Karpas-422 (cell line): Measurements from ENCODE around the gene MYH14. TPM values are rescaled to one million over a fixed set of nuclear protein-coding genes. Genes with fewer than 3 reads are reported as not detected.
"Not testable (repeated sequence)": the region's sequence is repeated elsewhere in the genome, so short reads cannot be mapped to it uniquely, and the experiment has no call there.

Experiments used
- DNase-seq: peaks from one replicate; pipeline ENCODE4 v3.0.0-alpha.2; 2015
- H2AFZ ChIP-seq: fragments of 200-600 bp; sonication (generic); 2 replicates; pipeline ENCODE4 v1.6.1; 2014; ENCODE audit warnings: antibody characterized with exemption, low read length, mixed read lengths
- H3K27ac ChIP-seq: fragments of 200-600 bp; sonication (generic); 2 replicates; pipeline ENCODE4 v1.5.1; 2014; ENCODE audit warnings: mild to moderate bottlenecking, low read length, moderate library complexity
- H3K27me3 ChIP-seq: fragments of 200-600 bp; sonication (generic); 2 replicates; pipeline ENCODE4 v1.6.1; 2014; ENCODE audit warnings: low read length, mixed read lengths
- H3K36me3 ChIP-seq: fragments of 200-600 bp; sonication (generic); 2 replicates; pipeline ENCODE4 v1.6.1; 2014; ENCODE audit warnings: low read length, mixed read lengths; ENCODE audit not compliant: insufficient read depth
- H3K4me1 ChIP-seq: fragments of 200-600 bp; sonication (generic); 2 replicates; pipeline ENCODE4 v1.6.1; 2014; ENCODE audit warnings: mild to moderate bottlenecking, low read length, mixed read lengths
- H3K4me2 ChIP-seq: fragments of 200-600 bp; sonication (generic); 2 replicates; pipeline ENCODE4 v1.6.1; 2014; ENCODE audit warnings: low read length, low read depth, mild to moderate bottlenecking; ENCODE audit not compliant: poor library complexity, severe bottlenecking
- H3K4me3 ChIP-seq: fragments of 200-600 bp; sonication (generic); 2 replicates; pipeline ENCODE4 v1.5.1; 2014; ENCODE audit warnings: mild to moderate bottlenecking, antibody characterized with exemption, low read length, mixed read lengths
- H3K79me2 ChIP-seq: fragments of 200-600 bp; sonication (generic); 2 replicates; pipeline ENCODE4 v1.6.1; 2014; ENCODE audit warnings: mild to moderate bottlenecking, low read length, mixed read lengths
- H3K9ac ChIP-seq: fragments of 200-600 bp; sonication (generic); 2 replicates; pipeline ENCODE4 v1.6.0; 2014; ENCODE audit warnings: low read length
- H3K9me2 ChIP-seq: fragments of 200-600 bp; sonication (generic), shearing (Covaris generic); replicated peaks from 2 replicates; pipeline ENCODE4 v1.6.0; 2014; ENCODE audit warnings: mild to moderate bottlenecking, low read length, moderate library complexity; ENCODE audit not compliant: insufficient read depth
- H3K9me3 ChIP-seq: fragments of 300-700, 200-600 bp; sonication (generic); 2 replicates; pipeline ENCODE4 v1.6.1; 2014; ENCODE audit warnings: low read length, mixed read lengths
- H4K20me1 ChIP-seq: fragments of 200-600 bp; sonication (generic); 2 replicates; pipeline ENCODE4 v1.6.1; 2014; ENCODE audit warnings: mild to moderate bottlenecking, antibody characterized with exemption, low read length, low read depth; ENCODE audit not compliant: insufficient read depth
- total RNA-seq: library from RNA; depleted of rRNA; stranded (reverse); fragments of >200 nt; shearing (Covaris generic); gene quantifications from 2 replicates; pipeline ENCODE4 v1.2.3, GENCODE V29; 2014; ENCODE audit warnings: low replicate concordance

MYH14 gene
- total RNA-seq, 1 experiment from 2014 or later: not detected

DNA sequence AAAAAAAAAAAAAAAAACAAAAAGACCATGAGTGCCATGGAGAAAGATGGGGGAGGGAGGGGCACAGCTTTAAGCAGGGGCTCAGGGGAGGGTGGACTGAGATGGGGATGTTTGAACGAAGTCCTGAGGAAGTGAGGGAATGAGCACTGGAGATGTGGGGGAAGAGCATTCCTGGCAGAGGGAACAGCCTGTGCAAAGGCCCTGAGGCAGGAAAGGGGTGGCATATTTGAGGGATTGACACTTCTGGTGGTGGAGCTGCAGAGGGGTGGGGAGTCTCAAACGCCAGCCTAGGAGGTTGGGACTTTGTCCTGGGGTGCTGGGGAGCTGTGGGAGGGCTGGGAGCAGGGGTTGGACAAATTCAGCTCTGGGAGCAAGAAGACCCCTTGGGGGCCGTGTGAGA is 29.2 kb downstream of the MYH14 start:
- no peak overlapping the region for H2AFZ ChIP-seq
- DNase-seq: no peak
- no peaks in the 10 kb centered on the region for H3K36me3 ChIP-seq
- no peaks in the 10 kb centered on the region for H3K4me1 ChIP-seq
- no peaks in the 10 kb centered on the region for H3K27me3 ChIP-seq
- H4K20me1 ChIP-seq: no peaks in the 10 kb centered on the region
- H3K4me3 ChIP-seq: no peak overlapping the region
- H3K9me2 ChIP-seq: no peaks in the 10 kb centered on the region
- H3K27ac ChIP-seq: no peak overlapping the region
- no peaks in the 10 kb centered on the region for H3K79me2 ChIP-seq
- H3K9me3 ChIP-seq: no peaks in the 10 kb centered on the region
- no peak overlapping the region for H3K4me2 ChIP-seq
- no peak overlapping the region for H3K9ac ChIP-seq

- H3K9me3 ChIP-seq: no peaks in the 10 kb centered on the region
- no peak for DNase-seq
- H4K20me1 ChIP-seq: no peaks in the 10 kb centered on the region
- H3K36me3 ChIP-seq: no peaks in the 10 kb centered on the region
- no peaks in the 10 kb centered on the region for H3K4me1 ChIP-seq
- H3K79me2 ChIP-seq: no peaks in the 10 kb centered on the region
- no peak overlapping the region for H3K4me2 ChIP-seq
- no peaks in the 10 kb centered on the region for H3K27me3 ChIP-seq
- H3K27ac ChIP-seq: no peak overlapping the region
- no peak overlapping the region for H3K4me3 ChIP-seq
- H2AFZ ChIP-seq: no peak overlapping the region
- no peak overlapping the region for H3K9ac ChIP-seq
- H3K9me2 ChIP-seq: no peaks in the 10 kb centered on the region
These were observed 30.0 kb downstream of the MYH14 start for GRCh38 chr19:50233308-50233910.

DNA sequence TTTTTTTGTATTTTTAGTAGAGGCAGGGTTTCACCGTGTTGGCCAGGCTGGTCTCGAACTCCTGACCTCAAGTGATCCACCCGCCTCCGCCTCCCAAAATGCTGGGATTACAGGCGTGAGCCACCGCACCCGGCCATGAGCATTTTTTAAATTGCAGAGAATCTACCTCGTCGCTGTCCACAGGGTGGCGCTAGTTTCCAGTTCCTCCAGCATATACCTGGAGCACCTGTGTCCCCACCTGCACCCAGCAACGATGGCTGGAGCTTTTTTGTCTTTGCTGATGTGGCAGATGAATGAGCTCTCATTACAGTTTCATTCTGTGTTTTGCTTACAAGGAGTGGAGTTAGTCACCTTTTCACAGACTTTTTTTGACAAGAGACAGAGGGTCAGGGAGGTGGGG is 34.1 kb downstream of the MYH14 start:
- not testable (repeated sequence) for H3K27me3 ChIP-seq, H3K4me3 ChIP-seq, H3K4me1 ChIP-seq, H4K20me1 ChIP-seq, H3K4me2 ChIP-seq, H3K9me2 ChIP-seq, H3K9ac ChIP-seq, H3K27ac ChIP-seq, H3K79me2 ChIP-seq, H2AFZ ChIP-seq, H3K36me3 ChIP-seq, H3K9me3 ChIP-seq
- peak; percentile 76 for DNase-seq

- Histone ChIP-seq H3K4me2 (no peak overlapping the region), H3K79me2 (no peaks in the 10 kb centered on the region), H3K9me2 (no peaks in the 10 kb centered on the region), H3K27me3 (no peaks in the 10 kb centered on the region), H3K4me1 (0 out of 2 replicates have a peak, but pooled peaks cover 3% of the 10 kb centered on the region), H3K9ac (no peak overlapping the region), H3K27ac (no peak overlapping the region), H4K20me1 (no peaks in the 10 kb centered on the region), H3K9me3 (no peaks in the 10 kb centered on the region), H2AFZ (no peak overlapping the region), H3K4me3 (no peak overlapping the region), H3K36me3 (no peaks in the 10 kb centered on the region)
- no peak for DNase-seq
These were observed 34.6 kb downstream of the MYH14 start for GRCh38 chr19:50238043-50238442.

- no peak overlapping the region for H3K9ac ChIP-seq
- no peak overlapping the region for H3K27ac ChIP-seq
These were observed 36.6 kb downstream of the MYH14 start for GRCh38 chr19:50239921-50240590.

GRCh38 chr19:50242581-50242980 is 39.2 kb downstream of the MYH14 start:
- DNase-seq: no peak
- H4K20me1 ChIP-seq: no peaks in the 10 kb centered on the region
- no peaks in the 10 kb centered on the region for H3K27me3 ChIP-seq

More at GRCh38 chr19:50239921-50240590, 36.6 kb downstream of the MYH14 start:
- Histone ChIP-seq H3K27me3 (no peaks in the 10 kb centered on the region), H3K9me2 (no peaks in the 10 kb centered on the region), H3K4me1 (0 out of 2 replicates have a peak, but pooled peaks cover 3% of the 10 kb centered on the region), H3K4me2 (no peak overlapping the region), H3K79me2 (no peaks in the 10 kb centered on the region), H3K36me3 (no peaks in the 10 kb centered on the region), H3K4me3 (no peak overlapping the region), H2AFZ (no peak overlapping the region), H3K9me3 (no peaks in the 10 kb centered on the region), H4K20me1 (no peaks in the 10 kb centered on the region)
- DNase-seq: no peak

DNA sequence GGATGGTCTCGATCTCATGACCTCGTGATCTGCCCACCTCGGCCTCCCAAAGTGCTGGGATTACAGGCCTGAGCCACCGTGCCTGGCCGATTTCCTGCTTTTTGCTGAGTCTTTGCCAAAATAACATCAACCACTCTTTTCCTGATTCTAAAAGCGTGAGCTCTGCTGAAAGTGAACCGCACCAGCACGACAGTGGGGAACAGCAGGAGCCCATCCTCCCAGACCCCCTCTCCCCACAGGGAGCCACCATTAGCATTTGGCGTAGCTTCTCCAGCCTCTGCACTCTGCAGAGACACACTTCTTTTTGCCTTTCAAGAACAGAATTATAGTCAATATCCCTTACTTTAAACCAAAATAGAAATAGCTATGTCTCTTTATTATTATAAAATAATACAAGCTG is 41.3 kb downstream of the MYH14 start:
- Histone ChIP-seq H3K36me3 (no peaks in the 10 kb centered on the region), H2AFZ (no peak overlapping the region), H3K4me2 (no peak overlapping the region), H3K27me3 (no peaks in the 10 kb centered on the region), H3K4me1 (0 out of 2 replicates have a peak, but pooled peaks cover 3% of the 10 kb centered on the region), H3K4me3 (no peak overlapping the region), H3K9me3 (no peaks in the 10 kb centered on the region), H3K9ac (no peak overlapping the region), H3K79me2 (no peaks in the 10 kb centered on the region), H3K9me2 (no peaks in the 10 kb centered on the region), H4K20me1 (no peaks in the 10 kb centered on the region), H3K27ac (no peak overlapping the region)
- DNase-seq: no peak

More at GRCh38 chr19:50242581-50242980, 39.2 kb downstream of the MYH14 start:
- 0 out of 2 replicates have a peak, but pooled peaks cover 3% of the 10 kb centered on the region for H3K4me1 ChIP-seq
- H3K79me2 ChIP-seq: no peaks in the 10 kb centered on the region
- no peak overlapping the region for H3K4me3 ChIP-seq
- no peak overlapping the region for H3K9ac ChIP-seq
- H3K9me3 ChIP-seq: no peaks in the 10 kb centered on the region
- H2AFZ ChIP-seq: no peak overlapping the region
- H3K36me3 ChIP-seq: no peaks in the 10 kb centered on the region
- no peak overlapping the region for H3K27ac ChIP-seq
- H3K4me2 ChIP-seq: no peak overlapping the region
- no peaks in the 10 kb centered on the region for H3K9me2 ChIP-seq

GRCh38 chr19:50248413-50248812 is 45.0 kb downstream of the MYH14 start:
- Histone ChIP-seq H3K4me1 (no peaks in the 10 kb centered on the region), H3K79me2 (no peaks in the 10 kb centered on the region), H3K27me3 (peaks cover under 1% of the 10 kb centered on the region; the same call in 1 of the 2 replicates), H3K4me2 (no peak overlapping the region), H3K4me3 (no peak overlapping the region), H2AFZ (no peak overlapping the region), H4K20me1 (no peaks in the 10 kb centered on the region), H3K36me3 (no peaks in the 10 kb centered on the region), H3K9me3 (peaks cover 7% of the 10 kb centered on the region), H3K27ac (no peak overlapping the region), H3K9ac (no peak overlapping the region), H3K9me2 (no peaks in the 10 kb centered on the region)
- DNase-seq: no peak
